ENCODE measurements around the gene FLNC.

The FLNC gene

GRCh38 chr7:128840326-128841170 lies 10.3 kb downstream of the FLNC start:
- Histone ChIP-seq H3K4me3 (no peak overlapping the region), H3K4me1 (no peaks in the 10 kb centered on the region), H3K27me3 (ENCODE audit: low read depth) (no peaks in the 10 kb centered on the region), H3K36me3 (replicated peaks) (peaks cover 67% of the 10 kb centered on the region), H3K9me3 (no peaks in the 10 kb centered on the region)
- no peak for DNase-seq (ENCODE audit: low spot score in 2 of 2)
- in situ Hi-C loops (cut with MboI; ENCODE audit: low sequenced_read_pairs) = no loop called here

DNA sequence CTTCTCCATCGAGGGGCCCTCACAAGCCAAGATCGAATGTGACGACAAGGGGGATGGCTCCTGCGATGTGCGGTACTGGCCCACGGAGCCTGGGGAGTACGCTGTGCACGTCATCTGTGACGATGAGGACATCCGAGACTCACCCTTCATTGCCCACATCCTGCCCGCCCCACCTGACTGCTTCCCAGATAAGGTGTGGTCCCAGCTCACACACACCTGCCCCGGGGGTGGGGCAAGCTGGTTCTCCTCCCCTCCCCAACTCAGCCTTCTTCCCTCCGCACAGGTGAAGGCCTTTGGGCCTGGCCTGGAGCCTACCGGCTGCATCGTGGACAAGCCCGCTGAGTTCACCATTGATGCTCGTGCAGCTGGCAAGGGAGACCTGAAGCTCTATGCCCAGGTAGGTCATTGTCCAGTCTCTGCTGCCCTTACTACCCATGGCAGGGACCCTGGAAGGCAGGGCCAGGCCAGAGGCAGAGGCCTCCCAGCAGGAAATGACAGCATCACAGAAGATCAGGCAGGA lies 11.0 kb downstream of the FLNC start:
- DNase-seq (ENCODE audit: low spot score in 2 of 2) = no peak
- H3K9me3 ChIP-seq = no peaks in the 10 kb centered on the region
- no peaks in the 10 kb centered on the region for H3K4me1 ChIP-seq
- peaks cover 69% of the 10 kb centered on the region for H3K36me3 ChIP-seq (replicated peaks)
- no peaks in the 10 kb centered on the region for H3K27me3 ChIP-seq (ENCODE audit: low read depth)
- no peak overlapping the region for H3K4me3 ChIP-seq
- in situ Hi-C loops (cut with MboI; ENCODE audit: low sequenced_read_pairs) = no loop called here

DNA sequence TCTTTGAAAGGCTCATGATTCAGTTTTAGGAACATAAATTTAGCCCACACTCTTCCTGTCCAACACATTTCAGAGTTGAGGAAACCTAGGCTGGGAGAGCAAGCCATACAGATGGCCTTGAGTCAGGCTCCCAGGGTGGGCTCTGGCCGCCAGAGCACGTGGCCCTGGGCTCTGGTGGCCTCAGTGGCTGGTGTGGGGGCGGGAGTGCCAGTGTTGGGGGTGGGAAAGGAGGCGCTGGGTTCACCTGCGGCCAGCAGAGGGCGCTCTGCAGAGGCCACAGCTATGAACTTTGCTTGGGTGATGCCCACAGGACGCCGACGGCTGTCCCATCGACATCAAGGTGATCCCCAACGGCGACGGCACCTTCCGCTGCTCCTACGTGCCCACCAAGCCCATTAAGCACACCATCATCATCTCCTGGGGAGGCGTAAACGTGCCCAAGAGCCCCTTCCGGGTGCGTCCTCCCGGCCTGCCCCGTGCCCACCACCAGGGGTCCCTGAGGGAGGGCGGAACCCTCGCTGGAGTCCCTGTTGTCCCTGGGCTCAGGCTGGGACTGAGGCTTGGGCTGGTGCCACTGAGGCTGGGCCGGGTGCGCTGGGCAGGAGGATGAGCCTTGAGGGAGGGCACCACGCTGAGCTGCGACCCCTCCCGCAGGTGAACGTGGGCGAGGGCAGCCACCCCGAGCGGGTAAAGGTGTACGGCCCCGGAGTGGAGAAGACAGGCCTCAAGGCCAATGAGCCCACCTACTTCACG lies 11.9 kb downstream of the FLNC start:
- H3K36me3 ChIP-seq (replicated peaks) = peaks cover 67% of the 10 kb centered on the region
- no peaks in the 10 kb centered on the region for H3K4me1 ChIP-seq
- DNase-seq (ENCODE audit: low spot score in 2 of 2) = peak; percentile 39 to 74
- no peaks in the 10 kb centered on the region for H3K9me3 ChIP-seq
- in situ Hi-C loops (cut with MboI; ENCODE audit: low sequenced_read_pairs) = no loop called here
- no peaks in the 10 kb centered on the region for H3K27me3 ChIP-seq (ENCODE audit: low read depth)
- no peak overlapping the region for H3K4me3 ChIP-seq

DNA sequence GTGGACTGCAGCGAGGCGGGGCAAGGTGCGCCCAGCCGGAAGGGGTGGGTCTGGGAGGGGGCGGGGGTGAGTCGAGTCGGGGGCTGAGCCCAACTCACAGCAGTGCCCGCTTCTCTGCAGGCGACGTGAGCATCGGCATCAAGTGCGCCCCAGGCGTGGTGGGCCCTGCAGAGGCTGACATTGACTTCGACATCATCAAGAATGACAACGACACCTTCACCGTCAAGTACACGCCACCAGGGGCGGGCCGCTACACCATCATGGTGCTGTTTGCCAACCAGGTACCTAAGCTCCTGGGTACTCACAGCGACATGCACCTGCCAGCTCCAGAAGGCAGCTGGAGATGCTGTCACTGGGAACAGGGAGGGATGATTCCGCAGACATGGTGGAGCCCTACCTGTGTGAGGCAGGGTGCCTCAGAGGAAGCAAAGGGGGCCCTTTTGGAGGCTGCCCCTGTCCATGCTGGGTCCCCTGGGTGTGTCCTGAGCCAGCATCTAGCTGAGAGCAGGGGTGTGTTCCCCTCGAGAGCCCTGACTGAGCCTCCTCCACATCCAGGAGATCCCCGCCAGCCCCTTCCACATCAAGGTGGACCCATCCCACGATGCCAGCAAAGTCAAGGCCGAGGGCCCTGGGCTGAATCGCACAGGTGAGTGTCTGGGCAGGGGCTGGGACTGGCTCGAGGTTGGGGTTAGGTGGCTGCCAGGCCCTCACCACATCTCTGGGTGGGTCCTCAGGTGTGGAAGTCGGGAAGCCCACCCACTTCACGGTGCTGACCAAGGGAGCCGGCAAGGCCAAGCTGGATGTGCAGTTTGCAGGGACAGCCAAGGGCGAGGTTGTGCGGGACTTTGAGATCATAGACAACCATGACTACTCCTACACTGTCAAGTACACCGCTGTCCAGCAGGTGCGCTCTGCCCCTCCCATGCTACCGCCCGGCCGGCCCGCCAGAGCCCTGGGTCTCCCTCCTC lies 12.8 kb downstream of the FLNC start:
- H3K36me3 ChIP-seq (replicated peaks) = peaks cover 68% of the 10 kb centered on the region
- in situ Hi-C loops (cut with MboI; ENCODE audit: low sequenced_read_pairs) = no loop called here

GRCh38 chr7:128843938-128844621 lies 13.9 kb downstream of the FLNC start:
- no peak overlapping the region for H3K4me3 ChIP-seq
- in situ Hi-C loops (cut with MboI; ENCODE audit: low sequenced_read_pairs) = no loop called here
- DNase-seq (ENCODE audit: low spot score in 2 of 2) = no peak
- no peaks in the 10 kb centered on the region for H3K9me3 ChIP-seq
- no peaks in the 10 kb centered on the region for H3K4me1 ChIP-seq
- no peaks in the 10 kb centered on the region for H3K27me3 ChIP-seq (ENCODE audit: low read depth)
- H3K36me3 ChIP-seq (replicated peaks) = peaks cover 65% of the 10 kb centered on the region

More for the DNA sequence above, 12.8 kb downstream of the FLNC start:
- H3K4me1 ChIP-seq = no peaks in the 10 kb centered on the region
- no peaks in the 10 kb centered on the region for H3K27me3 ChIP-seq (ENCODE audit: low read depth)
- no peak for DNase-seq (ENCODE audit: low spot score in 2 of 2)
- H3K4me3 ChIP-seq = no peak overlapping the region
- H3K9me3 ChIP-seq = no peaks in the 10 kb centered on the region

DNA sequence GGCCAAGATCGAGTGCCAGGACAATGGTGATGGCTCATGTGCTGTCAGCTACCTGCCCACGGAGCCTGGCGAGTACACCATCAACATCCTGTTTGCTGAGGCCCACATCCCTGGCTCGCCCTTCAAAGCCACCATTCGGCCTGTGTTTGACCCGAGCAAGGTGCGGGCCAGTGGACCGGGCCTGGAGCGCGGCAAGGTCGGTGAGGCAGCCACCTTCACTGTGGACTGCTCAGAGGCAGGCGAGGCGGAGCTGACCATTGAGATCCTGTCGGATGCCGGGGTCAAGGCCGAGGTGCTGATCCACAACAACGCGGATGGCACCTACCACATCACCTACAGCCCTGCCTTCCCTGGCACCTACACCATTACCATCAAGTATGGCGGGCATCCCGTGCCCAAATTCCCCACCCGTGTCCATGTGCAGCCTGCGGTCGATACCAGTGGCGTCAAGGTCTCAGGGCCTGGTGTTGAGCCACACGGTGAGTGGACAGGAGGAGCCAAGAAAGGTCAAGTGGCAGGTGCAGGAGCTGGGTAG lies 14.6 kb downstream of the FLNC start:
- in situ Hi-C loops (cut with MboI; ENCODE audit: low sequenced_read_pairs) = no loop called here
- no peaks in the 10 kb centered on the region for H3K27me3 ChIP-seq (ENCODE audit: low read depth)
- H3K9me3 ChIP-seq = no peaks in the 10 kb centered on the region
- DNase-seq (ENCODE audit: low spot score in 2 of 2) = no peak
- no peaks in the 10 kb centered on the region for H3K4me1 ChIP-seq
- H3K4me3 ChIP-seq = no peak overlapping the region
- H3K36me3 ChIP-seq (replicated peaks) = peaks cover 65% of the 10 kb centered on the region

- Histone ChIP-seq H3K4me1 (no peaks in the 10 kb centered on the region), H3K27me3 (ENCODE audit: low read depth) (no peaks in the 10 kb centered on the region), H3K4me3 (no peak overlapping the region), H3K9me3 (no peaks in the 10 kb centered on the region), H3K36me3 (replicated peaks) (peaks cover 65% of the 10 kb centered on the region)
- in situ Hi-C loops (cut with MboI; ENCODE audit: low sequenced_read_pairs) = no loop called here
- no peak for DNase-seq (ENCODE audit: low spot score in 2 of 2)
Observed at GRCh38 chr7:128845475-128845874, 15.3 kb downstream of the FLNC start.

DNA sequence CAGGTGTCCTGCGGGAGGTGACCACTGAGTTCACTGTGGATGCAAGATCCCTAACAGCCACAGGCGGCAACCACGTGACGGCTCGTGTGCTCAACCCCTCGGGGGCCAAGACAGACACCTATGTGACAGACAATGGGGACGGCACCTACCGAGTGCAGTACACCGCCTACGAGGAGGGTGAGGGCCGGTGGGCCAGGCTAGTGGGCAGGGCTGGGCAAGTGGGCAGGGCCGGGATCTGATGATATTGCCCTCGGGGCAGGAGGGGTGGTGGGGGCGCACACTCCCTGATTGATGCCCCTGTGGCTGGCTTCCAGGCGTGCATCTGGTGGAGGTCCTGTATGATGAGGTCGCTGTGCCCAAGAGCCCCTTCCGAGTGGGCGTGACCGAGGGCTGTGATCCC lies 15.8 kb downstream of the FLNC start:
- no peaks in the 10 kb centered on the region for H3K4me1 ChIP-seq
- no peak overlapping the region for H3K4me3 ChIP-seq
- DNase-seq (ENCODE audit: low spot score in 2 of 2) = no peak
- peaks cover 67% of the 10 kb centered on the region for H3K36me3 ChIP-seq (replicated peaks)
- in situ Hi-C loops (cut with MboI; ENCODE audit: low sequenced_read_pairs) = no loop called here
- no peaks in the 10 kb centered on the region for H3K27me3 ChIP-seq (ENCODE audit: low read depth)
- no peaks in the 10 kb centered on the region for H3K9me3 ChIP-seq

DNA sequence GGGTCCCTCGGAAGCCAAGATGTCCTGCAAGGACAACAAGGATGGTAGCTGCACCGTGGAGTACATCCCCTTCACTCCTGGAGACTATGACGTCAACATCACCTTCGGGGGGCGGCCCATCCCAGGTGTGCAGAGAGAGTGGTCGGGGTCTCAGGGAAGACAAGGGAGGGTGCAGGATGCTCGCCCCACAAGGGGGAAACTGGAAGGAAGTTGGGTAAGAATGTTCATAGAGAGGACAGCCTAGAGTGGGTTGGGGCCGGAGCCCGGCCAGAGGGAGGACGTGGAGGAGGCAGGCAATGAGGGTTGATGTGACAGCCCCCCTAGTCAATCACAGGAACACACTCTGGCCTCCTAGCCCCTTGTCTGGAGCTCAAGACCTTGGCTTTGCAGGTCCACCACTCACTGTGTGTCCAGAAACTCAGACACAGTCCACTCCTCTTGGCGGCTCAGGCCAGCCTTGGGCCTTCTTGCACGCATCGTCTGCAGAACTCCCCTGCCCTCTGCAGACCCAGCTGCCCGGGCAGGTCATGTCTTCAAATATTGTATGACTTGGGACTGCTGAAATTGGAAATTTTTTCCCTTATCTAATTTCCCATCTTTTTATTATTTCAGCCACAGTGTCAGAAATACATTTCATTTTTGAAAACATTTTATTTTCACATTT lies 16.7 kb downstream of the FLNC start:
- no peaks in the 10 kb centered on the region for H3K4me1 ChIP-seq
- H3K27me3 ChIP-seq (ENCODE audit: low read depth) = no peaks in the 10 kb centered on the region
- H3K36me3 ChIP-seq (replicated peaks) = peaks cover 65% of the 10 kb centered on the region
- in situ Hi-C loops (cut with MboI; ENCODE audit: low sequenced_read_pairs) = no loop called here
- H3K4me3 ChIP-seq = no peak overlapping the region
- H3K9me3 ChIP-seq = no peaks in the 10 kb centered on the region
- DNase-seq (ENCODE audit: low spot score in 2 of 2) = no peak

DNA sequence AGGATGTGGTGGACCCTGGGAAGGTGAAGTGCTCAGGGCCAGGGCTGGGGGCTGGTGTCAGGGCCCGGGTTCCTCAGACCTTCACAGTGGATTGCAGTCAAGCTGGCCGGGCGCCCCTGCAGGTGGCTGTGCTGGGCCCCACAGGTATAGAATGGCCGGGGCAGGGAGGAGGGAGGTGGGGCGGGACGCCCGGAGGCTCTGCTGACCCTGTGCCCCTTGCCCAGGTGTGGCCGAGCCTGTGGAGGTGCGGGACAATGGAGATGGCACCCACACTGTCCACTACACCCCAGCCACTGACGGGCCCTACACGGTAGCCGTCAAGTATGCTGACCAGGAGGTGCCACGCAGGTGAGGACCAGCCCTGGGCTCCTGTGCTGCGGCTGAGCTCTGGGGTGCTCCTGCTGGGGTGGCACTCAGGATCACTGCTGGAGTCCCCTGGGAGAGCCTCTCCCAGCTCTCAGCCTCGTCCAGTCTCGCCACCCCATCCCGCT lies 17.6 kb downstream of the FLNC start:
- no peak for DNase-seq (ENCODE audit: low spot score in 2 of 2)
- peaks cover 65% of the 10 kb centered on the region for H3K36me3 ChIP-seq (replicated peaks)
- no peaks in the 10 kb centered on the region for H3K27me3 ChIP-seq (ENCODE audit: low read depth)
- no peak overlapping the region for H3K4me3 ChIP-seq
- in situ Hi-C loops (cut with MboI; ENCODE audit: low sequenced_read_pairs) = no loop called here
- no peaks in the 10 kb centered on the region for H3K9me3 ChIP-seq
- H3K4me1 ChIP-seq = no peaks in the 10 kb centered on the region

DNA sequence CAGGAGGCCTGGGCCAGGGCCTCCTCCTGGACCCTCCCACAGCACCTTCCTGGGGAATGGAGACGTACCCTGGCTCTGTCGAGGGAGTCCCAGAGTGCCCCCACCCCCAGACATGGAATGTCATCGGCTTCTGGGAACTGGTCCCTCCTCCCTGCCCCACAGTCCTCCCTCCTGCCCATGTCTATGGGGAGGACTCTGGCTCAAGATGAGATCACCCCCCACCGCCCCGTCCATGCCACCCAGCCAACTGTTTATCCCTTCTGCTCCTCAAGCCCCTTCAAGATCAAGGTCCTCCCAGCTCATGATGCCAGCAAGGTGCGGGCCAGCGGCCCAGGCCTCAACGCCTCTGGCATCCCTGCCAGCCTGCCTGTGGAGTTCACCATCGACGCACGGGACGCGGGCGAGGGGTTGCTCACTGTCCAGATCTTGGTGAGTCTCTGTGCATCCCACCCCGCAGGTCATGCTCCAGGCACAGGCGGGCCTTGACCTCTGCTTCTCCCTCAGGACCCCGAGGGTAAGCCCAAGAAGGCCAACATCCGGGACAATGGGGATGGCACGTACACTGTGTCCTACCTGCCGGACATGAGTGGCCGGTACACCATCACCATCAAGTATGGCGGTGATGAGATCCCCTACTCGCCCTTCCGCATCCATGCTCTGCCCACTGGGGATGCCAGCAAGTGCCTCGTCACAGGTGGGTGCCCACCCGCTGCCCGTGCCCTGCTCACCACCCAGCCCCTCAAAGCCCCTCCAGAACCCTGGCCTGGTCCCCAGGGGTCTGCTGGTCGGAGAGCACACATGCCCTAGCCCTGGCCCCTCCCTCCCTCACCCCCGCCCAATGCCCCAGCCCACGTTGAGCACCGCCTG lies 18.3 kb downstream of the FLNC start:
- H3K4me1 ChIP-seq = no peaks in the 10 kb centered on the region
- no peaks in the 10 kb centered on the region for H3K27me3 ChIP-seq (ENCODE audit: low read depth)
- DNase-seq (ENCODE audit: low spot score in 2 of 2) = no peak
- H3K9me3 ChIP-seq = no peaks in the 10 kb centered on the region
- no peak overlapping the region for H3K4me3 ChIP-seq
- H3K36me3 ChIP-seq (replicated peaks) = peaks cover 61% of the 10 kb centered on the region
- in situ Hi-C loops (cut with MboI; ENCODE audit: low sequenced_read_pairs) = no loop called here

DNA sequence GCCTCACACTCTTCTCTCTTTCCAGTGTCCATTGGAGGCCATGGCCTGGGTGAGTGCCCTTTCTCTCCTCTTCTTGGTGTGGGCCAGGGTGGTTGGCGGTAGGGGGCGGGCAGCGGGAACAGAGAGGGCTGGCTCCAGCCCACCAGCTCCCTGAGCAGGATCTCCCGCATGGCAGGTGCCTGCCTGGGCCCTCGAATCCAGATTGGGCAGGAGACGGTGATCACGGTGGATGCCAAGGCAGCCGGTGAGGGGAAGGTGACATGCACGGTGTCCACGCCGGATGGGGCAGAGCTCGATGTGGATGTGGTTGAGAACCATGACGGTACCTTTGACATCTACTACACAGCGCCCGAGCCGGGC lies 18.9 kb downstream of the FLNC start:
- peaks cover 59% of the 10 kb centered on the region for H3K36me3 ChIP-seq (replicated peaks)
- H3K4me1 ChIP-seq = no peaks in the 10 kb centered on the region
- H3K9me3 ChIP-seq = no peaks in the 10 kb centered on the region
- in situ Hi-C loops (cut with MboI; ENCODE audit: low sequenced_read_pairs) = no loop called here
- no peaks in the 10 kb centered on the region for H3K27me3 ChIP-seq (ENCODE audit: low read depth)
- no peak overlapping the region for H3K4me3 ChIP-seq
- DNase-seq (ENCODE audit: low spot score in 2 of 2) = no peak
